DOHH2 (cell line): ENCODE measurements around the gene ITGAE.

ENCODE experiments used
- CTCF ChIP-seq: fragments of 200-600 bp; sonication (generic); IDR thresholded peaks from one replicate; pipeline ENCODE4 v1.5.1; 2014; ENCODE audit warnings: antibody characterized with exemption, mild to moderate bottlenecking, low read depth, low read length; ENCODE audit not compliant: poor library complexity, severe bottlenecking
- EZH2phosphoT487 ChIP-seq: fragments of 200-600 bp; sonication (generic); IDR thresholded peaks from 2 replicates; pipeline ENCODE4 v1.6.1; 2017; ENCODE audit warnings: borderline replicate concordance, mild to moderate bottlenecking, antibody characterized with exemption, low read length, moderate library complexity, mixed read lengths

GRCh38 chr17:3821101-3821500 is 20.1 kb upstream of the ITGAE start:
- TF ChIP-seq CTCF, result no peak
- TF ChIP-seq EZH2phosphoT487, result no peak
